ENCODE measurements around the gene MMAB. TPM values are rescaled to one million over a fixed set of nuclear protein-coding genes. Genes with fewer than 3 reads are reported as not detected.

The MMAB gene
- total and polyA plus RNA-seq, 2 donors (not counting 3 experiments of a cell fraction or from before 2014, with no cell fraction given): 39.1 to 46.0 TPM

DNA sequence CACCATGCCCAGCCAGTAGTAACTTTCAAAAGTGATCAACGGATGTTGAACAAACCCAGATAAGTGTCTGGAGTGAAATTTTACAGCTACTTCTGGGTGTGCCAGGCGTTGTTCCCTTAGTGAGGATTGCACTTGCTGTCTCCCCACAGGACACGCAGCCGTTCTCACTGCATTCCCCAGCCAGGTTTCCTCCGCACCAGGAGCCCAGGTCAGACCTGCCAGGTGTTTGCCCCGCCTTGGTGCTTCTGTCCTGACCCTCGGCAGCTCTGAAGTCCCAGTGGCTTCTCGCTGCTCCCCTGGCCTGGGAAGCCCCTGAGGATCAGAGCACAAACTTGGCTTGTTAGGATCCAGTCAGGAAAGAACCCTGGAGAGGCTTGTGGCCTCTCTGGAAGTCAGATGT is 36.2 kb downstream of the MMAB start:
- H3K27me3 ChIP-seq (ENCODE audit: control insufficient read depth in 2 of 2, insufficient read depth in 2 of 2, low read length in 2 of 2): no peaks in the 10 kb centered on the region
- H3K27ac ChIP-seq (ENCODE audit: insufficient read depth, low read depth, low read length): no peak overlapping the region
- H3K4me1 ChIP-seq (ENCODE audit: control insufficient read depth, extremely low read depth, insufficient read depth, low read length): peaks cover 13% of the 10 kb centered on the region
- no TSS peak for BruUV-seq (replicated peaks)
- intact Hi-C loops (cut with micrococcal nuclease) (no loop called here), dilution Hi-C loops (cut with MboI; ENCODE audit: extremely low pct_ligation_motif_present, low sequenced_read_pairs) (no loop called here)
- FAIRE-seq (no peak), DNase-seq (ENCODE audit: low read depth, low spot score) (no peak)
- H3K9me3 ChIP-seq (replicated peaks; ENCODE audit: control insufficient read depth, insufficient read depth, low read length): no peaks in the 10 kb centered on the region
- no peaks in the 10 kb centered on the region for H3K9me1 ChIP-seq (replicated peaks; ENCODE audit: control insufficient read depth, extremely low read depth, insufficient read depth, low read length)
- POLR2A ChIA-PET: no interaction called here
- no peak overlapping the region for H3K4me3 ChIP-seq (replicated peaks in 1 of 3; ENCODE audit: insufficient read depth in 1 of 3, low read depth in 1 of 3, low read length in 3 of 3)
- no peak overlapping the region for H2AFZ ChIP-seq (ENCODE audit: low read depth, low read length)
- H3K4me2 ChIP-seq (ENCODE audit: insufficient read depth, low read length): no peak overlapping the region
- CTCF ChIA-PET: no interaction called here
- H3K36me3 ChIP-seq (ENCODE audit: control insufficient read depth in 2 of 2, extremely low read depth in 1 of 2, insufficient read depth in 2 of 2, low read length in 2 of 2): peaks cover 0 to 11% of the 10 kb centered on the region in 2 experiments
- no peak for TF ChIP-seq GATA2 (IDR thresholded peaks at IDR 0.05; ENCODE audit: insufficient read depth, insufficient read length, low read depth, low read length)
- TF ChIP-seq POLR2AphosphoS5 (IDR thresholded peaks at IDR 0.05; ENCODE audit: insufficient read depth, low read depth, low read length): no peak
- TF ChIP-seq, protein P1, sequence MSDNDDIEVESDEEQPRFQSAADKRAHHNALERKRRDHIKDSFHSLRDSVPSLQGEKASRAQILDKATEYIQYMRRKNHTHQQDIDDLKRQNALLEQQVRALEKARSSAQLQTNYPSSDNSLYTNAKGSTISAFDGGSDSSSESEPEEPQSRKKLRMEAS (IDR thresholded peaks at IDR 0.05; ENCODE audit: insufficient read depth, insufficient read length): no peak
- no peak for TF ChIP-seq JUN (IDR thresholded peaks at IDR 0.05; ENCODE audit: borderline replicate concordance, insufficient read depth, insufficient read length, low read depth)
- TF ChIP-seq EZH2 (IDR thresholded peaks at IDR 0.05; ENCODE audit: borderline replicate concordance, low read depth, low read length, severe bottlenecking): no peak
- TF ChIP-seq, protein P2, sequence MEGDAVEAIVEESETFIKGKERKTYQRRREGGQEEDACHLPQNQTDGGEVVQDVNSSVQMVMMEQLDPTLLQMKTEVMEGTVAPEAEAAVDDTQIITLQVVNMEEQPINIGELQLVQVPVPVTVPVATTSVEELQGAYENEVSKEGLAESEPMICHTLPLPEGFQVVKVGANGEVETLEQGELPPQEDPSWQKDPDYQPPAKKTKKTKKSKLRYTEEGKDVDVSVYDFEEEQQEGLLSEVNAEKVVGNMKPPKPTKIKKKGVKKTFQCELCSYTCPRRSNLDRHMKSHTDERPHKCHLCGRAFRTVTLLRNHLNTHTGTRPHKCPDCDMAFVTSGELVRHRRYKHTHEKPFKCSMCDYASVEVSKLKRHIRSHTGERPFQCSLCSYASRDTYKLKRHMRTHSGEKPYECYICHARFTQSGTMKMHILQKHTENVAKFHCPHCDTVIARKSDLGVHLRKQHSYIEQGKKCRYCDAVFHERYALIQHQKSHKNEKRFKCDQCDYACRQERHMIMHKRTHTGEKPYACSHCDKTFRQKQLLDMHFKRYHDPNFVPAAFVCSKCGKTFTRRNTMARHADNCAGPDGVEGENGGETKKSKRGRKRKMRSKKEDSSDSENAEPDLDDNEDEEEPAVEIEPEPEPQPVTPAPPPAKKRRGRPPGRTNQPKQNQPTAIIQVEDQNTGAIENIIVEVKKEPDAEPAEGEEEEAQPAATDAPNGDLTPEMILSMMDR (IDR thresholded peaks at IDR 0.05; ENCODE audit: extremely low read depth in 1 of 2, insufficient read depth in 1 of 2, low read depth in 1 of 2, low read length in 2 of 2): no peak
- no peak for TF ChIP-seq MYC (IDR thresholded peaks at IDR 0.05; ENCODE audit: low read depth, low read length)
- no peak for TF ChIP-seq POLR2A (IDR thresholded peaks at IDR 0.05; ENCODE audit: low read depth, low read length)
- no peaks in the 10 kb centered on the region for H4K20me1 ChIP-seq (replicated peaks; ENCODE audit: control insufficient read depth, extremely low read depth, insufficient read depth, low read length)
- H3K9ac ChIP-seq (replicated peaks; ENCODE audit: extremely low read depth, insufficient read depth, low read length): no peak overlapping the region
- H3K79me2 ChIP-seq (ENCODE audit: control insufficient read depth, insufficient read depth, low read length): no peaks in the 10 kb centered on the region

All from endothelial cell of umbilical vein (primary cell).